GM19372 (cell line): ENCODE results near the gene DYNLRB1.
"Not testable (repeated sequence)": the region's sequence is repeated elsewhere in the genome, so short reads cannot be mapped to it uniquely, and the experiment has no call there.

ENCODE experiments used
- ATAC-seq: cut with Tn5 transposase; IDR thresholded peaks from one replicate; pipeline ENCODE4 v1.9.1; 2021; ENCODE audit warnings: mild to moderate bottlenecking, low read depth, moderate library complexity; ENCODE audit not compliant: unreplicated experiment

Gene DYNLRB1

DNA sequence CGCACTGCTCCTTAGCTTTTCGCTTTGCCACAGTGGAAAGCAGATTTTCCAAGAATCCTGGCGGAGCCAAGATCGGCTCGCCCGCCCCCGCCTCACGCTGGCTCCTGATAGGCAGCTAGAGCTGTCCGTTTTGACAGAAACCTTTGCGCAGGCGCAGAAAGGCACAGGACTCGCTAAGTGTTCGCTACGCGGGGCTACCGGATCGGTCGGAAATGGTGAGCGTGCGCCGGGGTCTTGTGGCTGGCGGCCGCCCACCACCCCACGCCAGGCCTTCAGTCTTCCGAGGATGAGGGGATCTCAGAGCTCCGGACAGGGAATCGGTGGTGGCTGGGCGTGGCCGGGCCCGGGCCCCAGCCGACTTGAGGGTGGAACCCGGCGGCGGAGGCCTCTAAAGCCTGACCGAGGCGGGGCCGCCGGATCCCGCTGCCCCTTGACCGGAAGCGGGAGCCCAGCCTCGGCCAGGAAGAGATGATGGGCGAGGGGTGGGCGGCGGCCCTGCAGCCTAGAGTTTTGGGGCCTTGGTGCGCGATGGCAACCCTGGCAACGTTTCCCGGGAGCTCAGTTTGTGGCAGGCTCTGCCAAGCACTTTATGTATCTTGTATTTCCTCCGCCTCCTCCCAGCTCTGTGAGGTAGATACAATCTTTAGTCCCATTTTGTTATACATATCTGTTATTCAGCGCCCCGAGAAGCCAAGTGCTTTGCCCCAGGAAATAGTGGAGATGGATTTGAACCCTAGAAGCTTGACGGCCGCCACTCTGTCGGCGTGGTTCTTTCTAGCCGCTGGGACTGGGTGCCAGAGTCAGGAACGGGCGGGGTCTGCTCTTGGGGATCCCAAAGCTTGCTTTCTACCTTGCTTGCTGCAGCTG, at the start of gene DYNLRB1:
TSS of gene DYNLRB1 (plus strand) at position 176 of the 867 bp plus-strand sequence. CDS start at position 213, 37 bp downstream.
- ATAC-seq = peak; percentile 70

DNA sequence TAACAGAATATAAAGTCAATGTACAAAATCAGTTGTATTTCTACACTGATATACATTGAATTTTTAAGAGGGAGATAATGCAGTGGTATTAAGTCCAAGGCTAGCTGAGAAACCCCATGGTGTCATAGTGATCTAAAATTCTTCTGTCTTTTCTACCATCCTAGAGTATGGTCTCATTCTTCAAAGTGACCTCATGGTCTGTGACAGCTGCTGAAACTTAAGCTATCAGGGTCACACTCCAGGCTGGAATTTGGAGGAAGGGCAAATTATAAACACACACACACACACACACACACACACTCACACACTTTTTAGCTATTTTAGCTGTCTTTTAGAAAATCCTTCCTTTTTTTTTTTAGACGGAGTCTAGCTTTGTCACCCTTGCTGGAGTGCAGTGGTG, 47.3 kb upstream of the DYNLRB1 start:
- no peak for ATAC-seq

DNA sequence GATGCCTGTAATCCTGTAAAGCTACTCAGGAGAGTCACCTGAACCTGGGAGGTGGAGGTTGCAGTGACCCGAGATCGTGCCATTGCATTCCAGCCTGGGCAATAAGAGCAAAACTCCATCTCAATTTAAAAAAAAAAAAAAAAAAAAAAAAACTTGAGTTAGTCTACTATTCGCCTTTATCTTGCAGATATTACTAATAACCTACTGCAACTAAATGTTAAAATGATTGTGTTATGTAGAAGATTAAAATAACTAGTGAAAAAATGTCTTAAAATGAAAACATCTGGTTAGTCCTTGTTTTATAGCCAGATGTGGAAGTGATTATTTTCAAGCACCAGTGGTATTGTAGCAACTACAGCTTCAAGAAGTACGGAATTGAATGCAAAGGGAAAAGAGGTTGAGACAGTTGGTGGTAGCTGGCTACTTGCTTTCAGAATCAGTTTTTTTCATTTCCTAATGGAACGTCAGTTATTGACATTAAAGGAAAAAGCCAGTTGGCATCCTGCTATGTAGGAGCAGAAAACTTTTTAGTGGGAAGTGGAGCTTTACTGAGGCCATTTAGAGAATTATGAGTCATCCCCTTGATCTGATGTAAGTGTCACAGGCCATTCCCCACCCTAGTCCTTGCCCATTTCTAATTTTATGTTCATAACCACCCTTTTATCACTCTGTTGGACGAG, 43.8 kb upstream of the DYNLRB1 start:
- no peak for ATAC-seq

DNA sequence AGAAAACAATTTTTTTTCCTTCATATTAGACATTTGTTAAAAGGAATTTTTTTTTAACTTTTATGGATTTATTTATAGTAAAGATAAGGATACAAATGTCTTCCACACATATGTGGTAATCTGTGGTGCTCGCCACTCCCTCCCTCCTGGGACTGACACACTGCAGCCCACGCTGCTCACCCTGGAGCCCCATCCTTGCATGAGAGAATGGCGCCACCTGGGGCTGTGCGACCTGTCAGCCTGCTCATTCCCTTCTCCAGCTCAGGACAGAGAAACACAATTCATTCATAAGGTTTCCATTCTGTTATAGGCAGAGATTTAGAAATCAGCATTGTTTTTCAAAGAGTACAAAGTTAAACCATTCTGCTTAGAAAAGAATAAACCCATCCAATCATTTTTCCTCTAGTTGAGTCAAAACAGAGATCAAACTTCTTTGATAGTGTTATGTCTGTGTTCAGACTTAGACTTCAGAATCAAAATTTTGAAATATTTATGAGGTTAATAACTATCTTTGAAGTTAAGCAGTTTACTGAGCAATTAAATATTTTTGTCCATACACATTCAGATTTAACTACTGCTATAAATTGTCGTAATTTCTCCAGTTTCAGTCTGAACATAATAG, 42.8 kb upstream of the DYNLRB1 start:
- ATAC-seq = no peak

DNA sequence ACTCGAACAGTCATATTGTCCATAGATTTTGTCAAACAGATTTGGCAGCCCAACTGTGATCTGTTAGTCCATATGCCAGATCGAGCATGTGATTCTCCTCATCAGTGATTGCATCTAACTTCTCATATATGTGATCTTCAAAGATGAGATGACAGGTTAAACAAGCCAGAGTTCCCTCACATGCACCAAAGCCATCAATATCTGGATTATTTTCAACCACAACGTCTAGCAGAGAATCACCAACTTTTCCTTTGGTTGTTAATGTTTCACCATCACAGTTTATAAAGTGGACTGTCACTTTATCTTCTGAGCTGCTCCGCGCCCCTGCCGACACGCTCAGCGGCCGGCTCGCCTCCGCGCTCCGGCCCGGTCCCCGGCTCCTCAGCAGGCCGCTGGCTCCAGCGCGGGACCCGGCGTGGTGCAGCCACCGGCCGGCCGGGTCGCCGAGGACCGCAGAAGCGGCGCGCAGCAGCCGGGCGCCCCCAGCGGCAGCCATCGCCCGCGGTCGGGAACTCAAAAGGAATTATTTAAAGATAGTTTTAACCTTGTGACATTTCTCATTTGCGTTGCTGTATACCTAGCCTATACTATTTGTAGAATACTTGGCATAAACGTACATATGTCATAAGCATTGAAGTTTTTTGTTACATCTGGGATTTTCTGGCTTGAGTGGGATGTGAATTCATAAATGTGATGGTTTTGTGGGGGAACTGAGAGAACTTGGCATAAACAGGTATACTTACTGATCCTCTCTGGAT, 40.1 kb upstream of the DYNLRB1 start:
- no peak for ATAC-seq

DNA sequence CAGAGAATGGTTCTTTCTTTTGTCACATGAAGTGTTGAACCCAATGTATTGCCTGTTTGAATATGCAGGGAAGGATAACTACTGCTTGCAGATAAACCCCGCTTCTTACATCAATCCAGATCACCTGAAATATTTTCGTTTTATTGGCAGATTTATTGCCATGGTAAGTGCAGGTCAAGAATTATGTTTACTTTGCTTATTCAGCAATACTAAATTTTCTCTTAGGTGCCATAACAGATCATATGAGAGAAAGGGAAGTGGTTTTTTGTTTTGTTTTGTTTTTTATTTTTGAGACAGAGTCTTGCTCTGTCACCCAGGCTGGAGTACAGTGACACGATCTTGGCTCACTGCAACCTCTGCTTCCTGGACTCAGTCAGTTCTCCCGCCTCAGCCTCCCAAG, 36.6 kb upstream of the DYNLRB1 start:
- no peak for ATAC-seq

DNA sequence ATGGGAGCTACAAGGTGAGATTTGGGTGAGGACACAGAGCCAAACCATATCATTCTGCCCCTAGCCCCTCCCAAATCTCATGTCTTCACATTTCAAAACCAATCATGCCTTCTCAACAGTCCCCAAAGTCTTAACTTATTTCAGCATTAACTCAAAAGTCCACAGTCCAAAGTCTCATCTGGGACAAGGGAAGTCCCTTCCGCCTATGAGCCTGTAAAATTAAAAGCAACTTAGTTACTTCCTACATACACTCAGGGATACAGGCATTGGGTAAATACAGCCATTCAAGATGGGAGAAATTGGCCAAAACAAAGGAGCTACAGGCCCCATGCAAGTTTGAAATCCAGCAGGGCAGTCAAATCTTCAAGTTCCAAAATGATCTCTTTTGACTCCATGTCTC, 34.1 kb upstream of the DYNLRB1 start:
- ATAC-seq = not testable (repeated sequence)

DNA sequence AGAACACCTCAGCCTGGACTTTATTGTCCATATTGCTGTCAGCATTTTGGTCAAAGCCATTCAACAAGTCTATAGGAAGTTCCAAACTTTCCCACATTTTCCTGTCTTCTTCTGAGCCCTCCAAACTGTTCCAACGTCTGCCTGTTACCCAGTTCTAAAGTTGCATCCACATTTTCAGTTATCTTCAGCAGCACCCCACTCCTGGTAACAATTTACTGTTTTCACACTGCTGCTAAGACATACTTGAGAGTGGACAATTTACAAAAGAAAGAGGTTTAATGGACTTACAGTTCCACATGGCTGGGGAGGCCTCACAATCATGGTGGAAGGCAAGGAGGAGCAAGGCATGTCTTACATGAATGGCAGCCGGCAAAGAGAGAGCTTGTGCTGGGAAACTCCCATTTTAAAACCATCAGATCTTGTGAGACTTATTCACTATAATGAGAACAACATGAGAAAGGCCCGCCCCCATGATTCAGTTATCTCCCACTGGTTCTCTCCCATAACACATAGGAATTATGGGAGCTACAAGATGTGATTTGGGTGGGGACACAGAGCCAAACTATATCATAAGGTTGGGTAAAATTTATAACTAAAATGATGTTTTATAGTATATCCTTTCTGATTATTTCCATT, 32.5 kb upstream of the DYNLRB1 start:
- not testable (repeated sequence) for ATAC-seq

DNA sequence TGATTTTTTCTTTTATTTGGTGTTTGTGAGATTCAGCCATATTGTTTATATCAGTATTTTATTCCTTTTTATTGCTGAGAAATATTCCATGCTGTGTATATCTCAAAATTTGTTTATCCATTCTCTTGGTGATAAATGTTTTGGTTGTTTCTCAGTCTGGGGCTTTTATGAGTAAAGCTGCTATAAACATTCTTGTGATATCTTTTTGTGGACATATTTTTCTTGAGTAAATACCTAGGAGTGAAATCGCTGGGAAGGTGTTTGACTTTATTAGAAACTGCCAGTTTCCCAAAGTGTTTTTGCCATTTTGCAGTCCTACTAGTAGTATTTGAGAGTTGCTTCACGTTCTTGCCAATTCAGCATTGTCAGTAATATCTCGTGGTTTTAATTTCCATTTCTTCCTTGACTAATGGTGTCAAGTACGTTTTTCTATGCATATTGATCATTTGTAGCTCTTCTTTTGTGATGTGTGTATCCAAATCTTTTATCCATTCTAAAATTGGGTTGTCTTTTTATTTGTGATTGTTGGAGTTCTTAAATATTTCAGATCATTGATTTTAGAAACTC, 31.1 kb upstream of the DYNLRB1 start:
- ATAC-seq = no peak

DNA sequence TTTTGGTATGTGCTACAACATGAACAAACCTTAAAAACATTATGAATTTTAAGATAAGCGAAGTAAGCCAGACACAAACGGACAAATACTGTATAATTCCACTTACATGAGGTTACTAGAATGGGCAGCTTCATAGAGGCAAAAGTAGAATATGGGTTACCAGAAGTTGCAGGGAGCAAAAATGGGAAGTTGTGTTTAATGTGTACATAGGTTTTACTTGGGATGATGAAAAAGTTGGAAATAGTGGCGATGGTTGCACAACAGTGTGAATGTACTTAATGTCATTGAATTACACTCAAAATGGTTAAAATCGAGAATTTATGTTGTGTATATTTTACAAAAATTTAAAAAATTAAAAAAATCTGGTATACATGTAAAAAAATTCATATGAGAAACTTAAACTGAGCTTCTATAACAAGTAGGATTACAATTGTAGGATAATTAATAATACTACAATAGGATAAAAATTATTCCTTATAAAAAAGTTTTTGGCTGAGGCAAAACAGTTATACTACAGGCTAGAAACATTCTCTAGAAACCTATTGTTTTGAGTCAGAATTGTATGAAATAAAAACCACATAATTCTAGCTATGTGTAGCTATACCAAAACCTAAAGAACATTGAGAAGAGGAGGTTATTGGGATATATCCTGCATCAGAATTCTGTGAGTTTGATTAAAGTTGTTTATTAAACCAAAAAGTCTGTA, 24.8 kb upstream of the DYNLRB1 start:
- no peak for ATAC-seq

DNA sequence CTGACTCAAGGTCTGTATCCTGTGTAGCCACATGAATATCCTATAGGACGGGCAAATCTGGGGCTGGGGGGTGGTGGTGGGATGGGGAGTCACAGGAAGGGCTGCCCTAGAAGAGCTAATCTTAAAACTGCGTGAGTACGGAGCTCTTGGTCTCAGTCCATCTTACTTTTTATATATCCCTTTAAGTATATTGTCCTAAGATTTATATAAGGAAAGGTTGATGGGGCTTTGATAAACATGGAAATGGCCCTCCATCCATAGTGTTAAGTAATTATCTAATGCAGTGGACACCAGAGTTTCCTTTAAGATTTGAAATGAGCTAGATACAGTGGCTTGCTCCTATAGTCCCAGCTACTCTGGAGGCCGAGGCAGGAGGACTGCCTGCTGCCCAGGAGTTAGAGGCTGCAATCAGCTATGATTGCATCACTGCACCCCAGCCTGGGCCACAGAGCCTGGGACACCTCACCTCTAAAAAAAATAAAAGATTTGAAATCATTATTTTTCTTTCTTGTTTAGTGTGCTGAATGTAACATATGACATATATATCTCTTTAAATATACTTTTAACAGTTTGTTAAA, 24.2 kb upstream of the DYNLRB1 start:
- no peak for ATAC-seq

DNA sequence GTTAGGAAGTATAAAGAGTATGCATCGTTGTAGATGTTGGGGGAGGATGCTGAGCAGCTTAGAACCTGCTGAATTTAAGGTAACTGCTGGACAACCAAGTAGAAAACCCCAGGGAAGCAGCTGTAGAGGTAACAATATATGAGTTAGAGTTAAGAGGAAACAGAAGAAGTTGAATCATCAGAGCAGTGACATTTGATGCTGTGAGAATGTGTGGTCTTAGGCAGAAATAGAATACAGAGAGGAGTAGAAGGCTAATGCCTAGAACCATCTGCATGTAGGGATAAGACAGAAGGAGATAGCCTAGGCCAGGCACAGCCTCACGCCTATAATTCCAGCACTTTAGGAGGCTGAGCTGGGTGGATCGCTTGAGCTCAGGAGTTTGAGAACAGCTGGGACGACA, 22.6 kb upstream of the DYNLRB1 start:
- no peak for ATAC-seq

DNA sequence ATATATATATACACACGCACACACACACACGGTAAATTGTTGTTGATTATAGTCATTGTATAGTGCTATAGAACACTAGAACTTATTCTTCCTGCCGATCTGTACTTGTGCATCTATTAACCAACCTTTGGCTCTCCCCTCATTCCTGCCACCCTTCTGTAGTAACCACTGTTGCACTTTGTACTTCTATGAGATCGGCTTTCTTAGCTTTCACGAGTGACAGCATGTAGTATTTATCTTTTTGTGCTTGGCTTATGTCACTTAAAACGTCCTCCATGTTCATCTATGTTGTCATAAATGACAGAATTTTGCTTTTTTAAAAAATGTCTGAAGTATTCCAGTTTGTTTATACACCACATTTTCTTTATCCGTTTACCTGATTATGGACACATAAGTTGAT, 20.9 kb upstream of the DYNLRB1 start:
- ATAC-seq = no peak

DNA sequence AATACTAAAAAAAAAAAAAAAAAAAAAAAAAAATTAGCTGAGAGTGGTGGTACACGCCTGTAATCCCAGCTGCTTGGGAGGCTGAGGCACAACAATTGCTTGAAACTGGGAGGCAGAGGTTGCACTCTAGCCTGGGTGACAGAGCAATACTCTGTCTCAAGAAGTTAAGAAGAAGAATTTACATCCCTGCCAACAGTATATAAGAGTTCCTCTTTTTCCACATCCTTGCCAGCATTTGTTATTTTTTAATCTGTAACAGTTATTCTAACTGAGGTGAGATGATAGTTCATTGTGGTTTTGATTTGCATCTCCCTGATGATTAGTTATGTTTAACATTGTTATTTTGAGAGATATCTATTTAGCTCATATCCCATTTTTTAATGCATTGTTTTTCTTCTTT, 20.3 kb upstream of the DYNLRB1 start:
- no peak for ATAC-seq

DNA sequence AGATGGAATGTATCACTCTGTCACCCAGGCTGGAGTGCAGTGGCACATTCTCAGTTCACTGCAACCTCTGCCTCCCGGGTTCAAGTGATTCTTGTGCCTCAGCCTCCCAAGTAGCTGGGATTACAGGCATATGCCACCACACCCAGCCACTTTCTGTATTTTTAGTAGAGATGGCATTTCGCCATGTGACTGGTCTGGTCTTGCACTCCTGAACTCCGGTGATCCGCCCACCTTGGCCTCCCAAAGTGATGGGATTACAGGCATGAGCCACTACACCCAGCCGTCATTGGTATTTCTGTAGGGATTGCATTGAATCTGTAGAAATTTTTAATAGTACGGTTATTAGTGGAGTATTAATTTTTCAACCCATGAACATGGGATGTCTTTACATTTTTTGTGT, 18.6 kb upstream of the DYNLRB1 start:
- ATAC-seq = not testable (repeated sequence)

DNA sequence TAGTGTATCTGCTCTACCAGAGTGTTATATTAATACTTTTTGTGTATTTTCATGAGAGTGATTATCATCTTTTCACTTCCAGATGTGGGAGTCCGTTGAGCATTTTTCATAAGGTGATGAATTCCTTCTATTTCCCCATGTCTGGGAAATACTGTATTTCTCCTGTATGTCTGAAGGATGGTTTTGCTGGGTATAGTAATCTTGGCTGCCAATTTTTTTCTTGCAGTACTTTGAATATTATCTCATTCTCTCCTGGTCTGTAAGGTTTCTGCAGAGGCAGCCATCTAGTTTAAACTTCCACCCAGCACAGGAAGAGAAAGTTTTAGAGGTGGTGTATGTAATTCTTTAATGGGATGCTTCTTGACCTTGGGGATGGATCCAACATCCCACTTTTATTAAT, 15.4 kb upstream of the DYNLRB1 start:
- ATAC-seq = no peak

DNA sequence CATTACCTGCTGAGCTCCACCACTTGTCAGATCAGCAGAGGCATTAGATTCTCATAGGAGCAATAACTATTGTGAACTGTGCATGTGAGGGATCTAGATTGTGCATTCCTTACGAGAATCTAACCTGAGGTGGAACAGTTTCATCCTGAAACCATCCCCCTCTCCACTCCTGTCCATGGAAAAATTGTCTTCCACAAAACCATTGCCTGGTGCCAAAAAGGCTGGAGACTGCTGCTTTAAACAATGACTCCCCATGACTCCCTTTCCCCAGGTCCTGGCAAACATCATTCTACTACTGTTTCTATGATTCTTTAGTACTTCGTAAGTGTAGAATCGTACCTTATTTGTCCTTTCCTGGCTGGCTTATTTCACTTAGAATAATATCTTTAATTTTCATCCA, 9.7 kb upstream of the DYNLRB1 start:
- ATAC-seq = no peak

DNA sequence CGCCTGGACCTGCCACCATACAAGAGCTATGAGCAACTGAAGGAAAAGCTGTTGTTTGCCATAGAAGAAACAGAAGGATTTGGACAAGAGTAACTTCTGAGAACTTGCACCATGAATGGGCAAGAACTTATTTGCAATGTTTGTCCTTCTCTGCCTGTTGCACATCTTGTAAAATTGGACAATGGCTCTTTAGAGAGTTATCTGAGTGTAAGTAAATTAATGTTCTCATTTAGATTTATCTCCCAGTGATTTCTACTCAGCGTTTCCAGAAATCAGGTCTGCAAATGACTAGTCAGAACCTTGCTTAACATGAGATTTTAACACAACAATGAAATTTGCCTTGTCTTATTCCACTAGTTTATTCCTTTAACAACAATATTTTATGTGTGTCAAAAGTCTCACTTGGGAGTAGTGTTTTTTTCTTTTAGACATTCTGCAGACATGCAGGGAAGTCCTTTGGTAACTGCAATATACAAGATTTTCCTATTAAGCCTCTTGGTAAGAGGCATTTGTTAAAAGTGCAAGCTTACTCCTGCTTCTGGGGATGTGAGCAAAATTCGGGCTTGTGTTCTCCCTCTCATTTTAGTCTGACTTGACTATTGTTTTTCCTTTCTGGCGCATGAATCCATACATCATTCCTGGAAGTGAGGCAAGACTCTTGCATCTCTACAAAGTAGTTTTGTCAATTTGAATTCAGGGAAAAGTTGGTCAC, 8.4 kb upstream of the DYNLRB1 start:
- no peak for ATAC-seq
